ENCODE data around the gene TCF15. TPM values are rescaled to one million over a fixed set of nuclear protein-coding genes. Genes with fewer than 3 reads are reported as not detected.

TCF15 gene
- total and polyA plus RNA-seq, 4 donors = not detected

DNA sequence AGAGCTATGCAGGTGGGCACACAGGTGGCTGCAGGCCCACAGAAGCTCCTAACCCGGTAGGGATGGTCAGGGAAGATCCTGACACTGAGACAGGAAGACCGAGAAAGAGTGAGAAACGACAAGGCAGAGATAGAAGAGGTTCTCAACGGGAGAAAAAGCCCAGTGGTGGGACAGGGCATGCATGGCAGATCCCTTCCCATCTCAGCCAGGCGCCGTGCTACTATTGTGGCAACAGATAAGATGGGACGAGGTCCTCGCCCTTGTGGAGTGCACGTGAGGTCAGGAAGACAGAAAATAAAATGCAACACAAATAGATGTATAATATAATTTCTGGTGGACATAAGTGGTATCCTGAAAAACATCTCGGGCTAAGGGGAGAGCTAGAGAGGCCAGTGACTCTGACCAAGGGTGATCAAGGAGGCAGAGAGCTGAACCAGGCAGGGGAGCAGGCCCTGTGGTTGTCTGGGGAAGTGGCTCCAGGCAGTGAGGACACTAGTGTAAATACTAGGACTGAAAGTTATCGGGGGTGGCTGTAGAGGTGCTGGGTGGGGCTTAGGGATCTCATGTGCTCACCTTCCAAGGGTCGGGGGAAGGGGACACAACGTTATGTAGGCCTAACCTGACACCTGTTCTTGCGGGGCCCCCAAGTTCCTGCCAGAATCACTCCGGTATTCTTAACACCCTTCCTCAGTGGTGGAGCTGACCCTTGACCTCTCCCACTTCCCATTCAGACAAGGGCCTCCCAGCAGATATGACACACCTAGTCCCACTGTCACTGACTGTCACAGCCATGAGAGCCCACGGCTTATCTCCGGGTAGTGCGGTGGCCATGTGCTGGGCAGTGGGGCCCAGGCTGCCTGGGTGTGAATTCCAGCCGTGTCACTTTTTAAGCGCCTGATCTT is 41.9 kb upstream of the TCF15 start:
- Histone ChIP-seq H3K4me1 (ENCODE audit: control insufficient read depth in 4 of 4, insufficient read depth in 4 of 4, low read length in 3 of 4) (peaks cover 6 to 21% (median 11%) of the 10 kb centered on the region in 4 donors), H3K27me3 (ENCODE audit: control insufficient read depth in 4 of 4, insufficient read depth in 4 of 4, low read length in 3 of 4) (no peaks in the 10 kb centered on the region), H3K4me3 (ENCODE audit: low read depth in 1 of 3, low read length in 3 of 3) (peak overlapping the region; percentile 83 to 86 (median 85)), H3K36me3 (ENCODE audit: control insufficient read depth in 4 of 4, insufficient read depth in 3 of 4, low read depth in 1 of 4, low read length in 3 of 4) (peaks cover 7 to 15% (median 13%) of the 10 kb centered on the region in 4 donors), H3K9me3 (ENCODE audit: control insufficient read depth in 4 of 4, low read length in 3 of 4) (peaks cover 0 to 3% (median 0%) of the 10 kb centered on the region in 4 donors), H3K9ac (ENCODE audit: low read depth in 1 of 2, low read length in 2 of 2) (peak overlapping the region; percentile 78 to 88), H3K27ac (ENCODE audit: low read depth in 1 of 2, low read length in 2 of 2) (peak overlapping the region; percentile 16 to 57)
- WGBS = 52% methylated on average over 20 of the region's 20 CpGs
- peak; percentile 16 for TF ChIP-seq NR2F2 (IDR thresholded peaks at IDR 0.05)
- TF ChIP-seq HNF4G (IDR thresholded peaks at IDR 0.05) = no peak
- TF ChIP-seq, protein P1, sequence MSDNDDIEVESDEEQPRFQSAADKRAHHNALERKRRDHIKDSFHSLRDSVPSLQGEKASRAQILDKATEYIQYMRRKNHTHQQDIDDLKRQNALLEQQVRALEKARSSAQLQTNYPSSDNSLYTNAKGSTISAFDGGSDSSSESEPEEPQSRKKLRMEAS (IDR thresholded peaks at IDR 0.05) = no peak
- peak; percentile 58 for DNase-seq (ENCODE audit: low spot score)

DNA sequence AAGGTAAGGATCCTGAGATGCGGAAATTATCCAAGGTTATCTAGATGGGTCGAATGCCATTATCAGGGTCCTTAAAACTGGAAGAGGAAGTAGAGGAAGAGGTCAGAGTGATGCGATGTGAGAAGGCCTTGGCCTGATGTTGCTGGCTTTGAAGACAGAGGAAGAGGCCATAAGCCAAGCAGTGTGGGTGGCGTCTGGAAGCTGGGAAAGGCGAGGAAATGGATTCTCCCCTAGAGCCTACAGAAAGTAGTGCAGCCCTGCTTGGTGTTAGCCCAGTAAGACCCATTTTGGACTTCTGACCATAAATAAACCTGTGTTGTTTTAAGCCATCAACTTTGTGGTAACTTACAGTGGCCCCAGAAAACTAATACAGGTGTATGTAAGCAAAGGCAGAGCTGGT is 40.8 kb upstream of the TCF15 start:
- H3K9ac ChIP-seq (ENCODE audit: low read depth in 1 of 2, low read length in 2 of 2) = no peak overlapping the region
- no peak for TF ChIP-seq HNF4G (IDR thresholded peaks at IDR 0.05)
- no peak overlapping the region for H3K4me3 ChIP-seq (ENCODE audit: low read depth in 1 of 3, low read length in 3 of 3)
- peaks cover 9 to 30% (median 14%) of the 10 kb centered on the region in 4 donors for H3K4me1 ChIP-seq (ENCODE audit: control insufficient read depth in 4 of 4, insufficient read depth in 4 of 4, low read length in 3 of 4)
- H3K36me3 ChIP-seq (ENCODE audit: control insufficient read depth in 4 of 4, insufficient read depth in 3 of 4, low read depth in 1 of 4, low read length in 3 of 4) = peaks cover 7 to 15% (median 13%) of the 10 kb centered on the region in 4 donors
- no peaks in the 10 kb centered on the region for H3K27me3 ChIP-seq (ENCODE audit: control insufficient read depth in 4 of 4, insufficient read depth in 4 of 4, low read length in 3 of 4)
- DNase-seq (ENCODE audit: low spot score) = no peak
- WGBS = 84% methylated on average over 5 of the region's 5 CpGs
- peaks cover 0 to 3% (median 0%) of the 10 kb centered on the region in 4 donors for H3K9me3 ChIP-seq (ENCODE audit: control insufficient read depth in 4 of 4, low read length in 3 of 4)
- H3K27ac ChIP-seq (ENCODE audit: low read depth in 1 of 2, low read length in 2 of 2) = no peak overlapping the region

DNA sequence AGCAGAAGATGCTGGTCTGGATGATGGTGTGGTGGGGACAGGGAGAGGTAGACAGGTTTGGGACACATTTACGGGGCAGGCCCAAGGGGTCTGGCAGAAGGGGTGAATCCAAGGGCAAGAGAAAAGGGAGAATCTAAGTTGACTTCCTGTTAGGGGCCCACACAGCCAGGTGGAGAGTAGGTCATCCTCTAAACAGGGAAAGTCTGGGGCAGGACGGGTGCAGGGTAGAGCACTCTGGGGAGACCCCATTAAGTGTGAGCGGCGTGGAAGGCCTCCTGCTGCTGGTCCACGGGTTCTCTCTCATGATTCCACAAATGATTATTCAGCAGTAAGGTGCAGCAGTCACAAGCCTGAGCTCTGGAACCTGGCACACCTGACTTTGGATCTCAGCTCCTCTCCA is 40.2 kb upstream of the TCF15 start:
- Histone ChIP-seq H3K9ac (ENCODE audit: low read depth in 1 of 2, low read length in 2 of 2) (no peak overlapping the region), H3K9me3 (ENCODE audit: control insufficient read depth in 4 of 4, low read length in 3 of 4) (peaks cover 0 to 3% (median 0%) of the 10 kb centered on the region in 4 donors), H3K4me3 (ENCODE audit: low read depth in 1 of 3, low read length in 3 of 3) (no peak overlapping the region), H3K36me3 (ENCODE audit: control insufficient read depth in 4 of 4, insufficient read depth in 3 of 4, low read depth in 1 of 4, low read length in 3 of 4) (peaks cover 7 to 15% (median 13%) of the 10 kb centered on the region in 4 donors), H3K27me3 (ENCODE audit: control insufficient read depth in 4 of 4, insufficient read depth in 4 of 4, low read length in 3 of 4) (no peaks in the 10 kb centered on the region), H3K4me1 (ENCODE audit: control insufficient read depth in 4 of 4, insufficient read depth in 4 of 4, low read length in 3 of 4) (peaks cover 9 to 36% (median 19%) of the 10 kb centered on the region in 4 donors), H3K27ac (ENCODE audit: low read depth in 1 of 2, low read length in 2 of 2) (no peak overlapping the region)
- no peak for DNase-seq (ENCODE audit: low spot score)
- TF ChIP-seq TAF1 (conservative IDR thresholded peaks at IDR 0.05) (no peak), EGR1 (IDR thresholded peaks at IDR 0.05; ENCODE audit: low read depth in 2 of 2) (no peak), RAD21 (IDR thresholded peaks at IDR 0.05) (no peak), NR2F2 (IDR thresholded peaks at IDR 0.05) (no peak), GABPA (IDR thresholded peaks at IDR 0.05 in 1 of 2, conservative IDR thresholded peaks at IDR 0.05 in 1 of 2) (no peak), FOXA1 (IDR thresholded peaks at IDR 0.05) (no peak), HNF4G (IDR thresholded peaks at IDR 0.05) (no peak), SP1 (IDR thresholded peaks at IDR 0.05) (no peak), HNF4A (conservative IDR thresholded peaks at IDR 0.05) (no peak)
- TF ChIP-seq, protein P1 (IDR thresholded peaks at IDR 0.05) = no peak
- TF ChIP-seq, protein P2, sequence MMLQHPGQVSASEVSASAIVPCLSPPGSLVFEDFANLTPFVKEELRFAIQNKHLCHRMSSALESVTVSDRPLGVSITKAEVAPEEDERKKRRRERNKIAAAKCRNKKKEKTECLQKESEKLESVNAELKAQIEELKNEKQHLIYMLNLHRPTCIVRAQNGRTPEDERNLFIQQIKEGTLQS (IDR thresholded peaks at IDR 0.05) = no peak
- TF ChIP-seq, protein P3, sequence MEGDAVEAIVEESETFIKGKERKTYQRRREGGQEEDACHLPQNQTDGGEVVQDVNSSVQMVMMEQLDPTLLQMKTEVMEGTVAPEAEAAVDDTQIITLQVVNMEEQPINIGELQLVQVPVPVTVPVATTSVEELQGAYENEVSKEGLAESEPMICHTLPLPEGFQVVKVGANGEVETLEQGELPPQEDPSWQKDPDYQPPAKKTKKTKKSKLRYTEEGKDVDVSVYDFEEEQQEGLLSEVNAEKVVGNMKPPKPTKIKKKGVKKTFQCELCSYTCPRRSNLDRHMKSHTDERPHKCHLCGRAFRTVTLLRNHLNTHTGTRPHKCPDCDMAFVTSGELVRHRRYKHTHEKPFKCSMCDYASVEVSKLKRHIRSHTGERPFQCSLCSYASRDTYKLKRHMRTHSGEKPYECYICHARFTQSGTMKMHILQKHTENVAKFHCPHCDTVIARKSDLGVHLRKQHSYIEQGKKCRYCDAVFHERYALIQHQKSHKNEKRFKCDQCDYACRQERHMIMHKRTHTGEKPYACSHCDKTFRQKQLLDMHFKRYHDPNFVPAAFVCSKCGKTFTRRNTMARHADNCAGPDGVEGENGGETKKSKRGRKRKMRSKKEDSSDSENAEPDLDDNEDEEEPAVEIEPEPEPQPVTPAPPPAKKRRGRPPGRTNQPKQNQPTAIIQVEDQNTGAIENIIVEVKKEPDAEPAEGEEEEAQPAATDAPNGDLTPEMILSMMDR (IDR thresholded peaks at IDR 0.05; ENCODE audit: low read depth, low read length, missing input control) = no peak
- TF ChIP-seq, protein P4, sequence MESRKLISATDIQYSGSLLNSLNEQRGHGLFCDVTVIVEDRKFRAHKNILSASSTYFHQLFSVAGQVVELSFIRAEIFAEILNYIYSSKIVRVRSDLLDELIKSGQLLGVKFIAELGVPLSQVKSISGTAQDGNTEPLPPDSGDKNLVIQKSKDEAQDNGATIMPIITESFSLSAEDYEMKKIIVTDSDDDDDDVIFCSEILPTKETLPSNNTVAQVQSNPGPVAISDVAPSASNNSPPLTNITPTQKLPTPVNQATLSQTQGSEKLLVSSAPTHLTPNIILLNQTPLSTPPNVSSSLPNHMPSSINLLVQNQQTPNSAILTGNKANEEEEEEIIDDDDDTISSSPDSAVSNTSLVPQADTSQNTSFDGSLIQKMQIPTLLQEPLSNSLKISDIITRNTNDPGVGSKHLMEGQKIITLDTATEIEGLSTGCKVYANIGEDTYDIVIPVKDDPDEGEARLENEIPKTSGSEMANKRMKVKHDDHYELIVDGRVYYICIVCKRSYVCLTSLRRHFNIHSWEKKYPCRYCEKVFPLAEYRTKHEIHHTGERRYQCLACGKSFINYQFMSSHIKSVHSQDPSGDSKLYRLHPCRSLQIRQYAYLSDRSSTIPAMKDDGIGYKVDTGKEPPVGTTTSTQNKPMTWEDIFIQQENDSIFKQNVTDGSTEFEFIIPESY (IDR thresholded peaks at IDR 0.05) = no peak
- 79% methylated on average over 5 of the region's 5 CpGs for WGBS
